Measurements from ENCODE around the gene CDCA7. TPM values are rescaled to one million over a fixed set of nuclear protein-coding genes. Genes with fewer than 3 reads are reported as not detected.

The CDCA7 gene
- total RNA-seq, 4 donors from 2014 or later = 0.11 to 0.54 TPM; not detected in 2

GRCh38 chr2:173346035-173346434, 8.6 kb upstream of the CDCA7 start:
- WGBS, 2 donors = 81 to 83% methylated on average over 6 of the region's 6 CpGs
- no peaks in the 10 kb centered on the region for H3K27me3 ChIP-seq
- intact Hi-C loops (cut with DNase I) = no loop called here
- H3K4me3 ChIP-seq (replicated peaks in 1 of 3) = no peak overlapping the region
- no peaks in the 10 kb centered on the region for H3K9me3 ChIP-seq
- no peaks in the 10 kb centered on the region for H3K36me3 ChIP-seq
- TF ChIP-seq CTCF (IDR thresholded peaks at IDR 0.05) (no peak), POLR2A (IDR thresholded peaks at IDR 0.05) (no peak)
- no peak for DNase-seq
- H3K27ac ChIP-seq = no peak overlapping the region
- H3K4me1 ChIP-seq = no peaks in the 10 kb centered on the region

- Histone ChIP-seq H3K36me3 (no peaks in the 10 kb centered on the region), H3K4me1 (no peaks in the 10 kb centered on the region), H3K4me3 (replicated peaks in 1 of 3) (no peak overlapping the region), H3K27me3 (no peaks in the 10 kb centered on the region), H3K27ac (no peak overlapping the region), H3K9me3 (no peaks in the 10 kb centered on the region)
- no peak for DNase-seq
- 88 to 92% methylated on average over 8 of the region's 8 CpGs for WGBS, 2 donors
- intact Hi-C loops (cut with DNase I) = no loop called here
- TF ChIP-seq POLR2A (IDR thresholded peaks at IDR 0.05) = no peak
These were observed 7.1 kb upstream of the CDCA7 start for GRCh38 chr2:173347305-173348168.

GRCh38 chr2:173349287-173349686, 5.4 kb upstream of the CDCA7 start:
- H3K4me1 ChIP-seq = peaks cover 2 to 3% of the 10 kb centered on the region in 2 donors
- H3K36me3 ChIP-seq = no peaks in the 10 kb centered on the region
- H3K27me3 ChIP-seq = peaks cover 3% of the 10 kb centered on the region
- 83 to 89% methylated on average over 2 of the region's 2 CpGs for WGBS, 2 donors
- H3K9me3 ChIP-seq = no peaks in the 10 kb centered on the region
- intact Hi-C loops (cut with DNase I) = no loop called here
- no peak for DNase-seq
- H3K27ac ChIP-seq = no peak overlapping the region
- TF ChIP-seq CTCF (IDR thresholded peaks at IDR 0.05) (no peak), POLR2A (IDR thresholded peaks at IDR 0.05) (no peak)
- no peak overlapping the region for H3K4me3 ChIP-seq (replicated peaks in 1 of 3)

- H3K36me3 ChIP-seq = no peaks in the 10 kb centered on the region
These were observed 4.3 kb upstream of the CDCA7 start for GRCh38 chr2:173350383-173350782.

GRCh38 chr2:173351879-173352278, 2.8 kb upstream of the CDCA7 start:
- peaks cover 11% of the 10 kb centered on the region for H3K27me3 ChIP-seq
- no peak for TF ChIP-seq CTCF (IDR thresholded peaks at IDR 0.05)
- no peak for TF ChIP-seq POLR2A (IDR thresholded peaks at IDR 0.05)
- no peak overlapping the region for H3K4me3 ChIP-seq (replicated peaks in 1 of 3)
- no peaks in the 10 kb centered on the region for H3K36me3 ChIP-seq
- peaks cover 14 to 18% of the 10 kb centered on the region in 2 donors for H3K4me1 ChIP-seq
- DNase-seq = no peak
- intact Hi-C loops (cut with DNase I) = no loop called here
- WGBS, 2 donors = 48 to 53% methylated on average over 4 of the region's 4 CpGs
- no peak overlapping the region for H3K27ac ChIP-seq
- no peaks in the 10 kb centered on the region for H3K9me3 ChIP-seq

More at GRCh38 chr2:173350383-173350782, 4.3 kb upstream of the CDCA7 start:
- Histone ChIP-seq H3K9me3 (no peaks in the 10 kb centered on the region), H3K27ac (no peak overlapping the region), H3K4me1 (peaks cover 11 to 12% of the 10 kb centered on the region in 2 donors), H3K27me3 (peaks cover 3% of the 10 kb centered on the region), H3K4me3 (replicated peaks in 1 of 3) (no peak overlapping the region)
- no peak for TF ChIP-seq POLR2A (IDR thresholded peaks at IDR 0.05)
- no peak for TF ChIP-seq CTCF (IDR thresholded peaks at IDR 0.05)
- WGBS, 2 donors = 75 to 84% methylated on average over 2 of the region's 2 CpGs
- intact Hi-C loops (cut with DNase I) = no loop called here
- DNase-seq = no peak
